Right lobe of liver (tissue), 6 donors: ENCODE data around the gene ZDHHC14. TPM values are rescaled to one million over a fixed set of nuclear protein-coding genes. Genes with fewer than 3 reads are reported as not detected.

Source experiments
- ATAC-seq, 4 donors: fragments of 200-7000 bp; cut with Tn5 transposase; one replicate each; pipeline ENCODE4 v1.9.1; 2020; ENCODE audit warnings: mild to moderate bottlenecking in 4 of 4, moderate library complexity in 4 of 4
- DNase-seq, 3 donors: peaks; one replicate each; pipeline ENCODE4 v3.0.0-alpha.2; 2020
- H3K27ac ChIP-seq, 3 donors: fragments of 200-600 bp; one replicate each; pipeline ENCODE4 v1.8.0; 2022
- H3K27me3 ChIP-seq, 2 donors: fragments of 200-600 bp; one replicate each; pipeline ENCODE4 v1.8.0; 2022
- H3K36me3 ChIP-seq, 4 donors: fragments of 200-600 bp; sonication (generic) in 1 of 4; one replicate each; pipeline versions ENCODE4 v1.5.1 to v1.8.0; 2017 to 2022; ENCODE audit warnings: control low read depth in 1 of 4
- H3K4me1 ChIP-seq, 4 donors: fragments of 200-600 bp; sonication (generic) in 1 of 4; one replicate each; pipeline versions ENCODE4 v1.5.1 to v1.8.0; 2017 to 2022; ENCODE audit warnings: control low read depth in 1 of 4
- H3K4me3 ChIP-seq, 3 donors: fragments of 200-600 bp; one replicate each; pipeline ENCODE4 v1.8.0; 2022
- H3K9me3 ChIP-seq, 4 donors: fragments of 200-600 bp; sonication (generic) in 1 of 4; one replicate each; pipeline versions ENCODE4 v1.5.1 to v1.8.0; 2017 to 2022; ENCODE audit warnings: control low read depth in 1 of 4
- CTCF ChIP-seq, 4 donors: fragments of 200-600 bp in 3 of 4; fragments of 450-650 bp in 1 of 4; IDR thresholded peaks; one replicate each; pipeline versions ENCODE4 v1.5.1 to v1.8.0; 2016 to 2022; ENCODE audit warnings: antibody characterized with exemption in 4 of 4, mild to moderate bottlenecking in 2 of 4
- POLR2A ChIP-seq: fragments of 450-650 bp; IDR thresholded peaks from one replicate; pipeline ENCODE4 v1.6.1; 2017; ENCODE audit warnings: antibody characterized with exemption, mild to moderate bottlenecking
- WGBS: methylation state at CpG from one replicate; pipeline ENCODE4 v1.1.6; 2018; ENCODE audit warnings: low coverage, low lambda C conversion rate; ENCODE audit not compliant: insufficient coverage; ENCODE audit errors: missing lambda C conversion rate; 5-methylcytosine and 5-hydroxymethylcytosine counted together
- intact Hi-C, 2 donors: fragments of 100-400 bp; cut with DNase I; formaldehyde crosslinking; loops; one replicate each; pipeline versions ENCODE4 v1.11.2 to v1.14.1; 2022
- total RNA-seq, 6 experiments: library from RNA; depleted of rRNA in 2 of 6; stranded (reverse); fragments of >200 nt in 2 of 6; fragmentation: NEBNext Ultra II Directional in 3 of 6; extraction: Animal tissue kit (Norgen Biotek cat#: 25700) in 3 of 6; gene quantifications; one replicate each; pipeline versions ENCODE4 v1.1.0 to v1.2.4, GENCODE V29; 2016 to 2023
- donor health status: DM: no; HTN: yes; CAD: no.
- donor health status: DM: no; HTN: no; CAD: no.
- donor health status: DM: no; HTN: no; CAD: no.
- donor health status: DM: no; HTN: yes; CAD: no.
- donor health status: DM: no; HTN: yes; CAD: no.

ZDHHC14 gene
- total RNA-seq, 6 experiments from 2014 or later = 7.3 to 13.0 (median 10.3) TPM

GRCh38 chr6:157530126-157530525 lies 149.1 kb downstream of the ZDHHC14 start:
- intact Hi-C loops = no loop called here
- no peak for DNase-seq
- TF ChIP-seq CTCF (IDR thresholded peaks at IDR 0.05) (no peak), POLR2A (no peak)
- H3K36me3 ChIP-seq = no peaks in the 10 kb centered on the region
- peaks cover 0 to 67% (median 29%) of the 10 kb centered on the region in 4 donors for H3K4me1 ChIP-seq
- no peaks in the 10 kb centered on the region for H3K27me3 ChIP-seq
- ATAC-seq = no peak
- no peak overlapping the region for H3K4me3 ChIP-seq
- no peaks in the 10 kb centered on the region for H3K9me3 ChIP-seq
- H3K27ac ChIP-seq = peak overlapping the region; percentile 40 to 86 (median 83)
- 26% methylated on average over 4 of the region's 4 CpGs for WGBS

- ATAC-seq = no peak
- no peaks in the 10 kb centered on the region for H3K9me3 ChIP-seq
- intact Hi-C loops = no loop called here
- H3K4me1 ChIP-seq = peaks cover 0 to 70% (median 33%) of the 10 kb centered on the region in 4 donors
- H3K27ac ChIP-seq = peak overlapping the region; percentile 40 to 86 (median 83)
- no peak for TF ChIP-seq CTCF (IDR thresholded peaks at IDR 0.05)
- TF ChIP-seq POLR2A = peak; percentile 77
- no peaks in the 10 kb centered on the region for H3K36me3 ChIP-seq
- DNase-seq = no peak
- 41% methylated on average over 9 of the region's 10 CpGs for WGBS
- H3K4me3 ChIP-seq = peak overlapping the region in 1 of 3 donors; percentile 17
- H3K27me3 ChIP-seq = no peaks in the 10 kb centered on the region
These were observed 149.8 kb downstream of the ZDHHC14 start for GRCh38 chr6:157530724-157531168.

GRCh38 chr6:157531169-157531985 lies 150.4 kb downstream of the ZDHHC14 start:
- H3K27me3 ChIP-seq = no peaks in the 10 kb centered on the region
- 44% methylated on average over 8 of the region's 25 CpGs for WGBS
- H3K4me1 ChIP-seq = peaks cover 0 to 68% (median 30%) of the 10 kb centered on the region in 4 donors
- ATAC-seq (peak; percentile 82 to 94 (median 88)), DNase-seq (peak; percentile 89 to 94 (median 92))
- peak overlapping the region; percentile 68 to 86 (median 83) for H3K27ac ChIP-seq
- no peaks in the 10 kb centered on the region for H3K9me3 ChIP-seq
- H3K36me3 ChIP-seq = no peaks in the 10 kb centered on the region
- H3K4me3 ChIP-seq = peak overlapping the region in 1 of 3 donors; percentile 17
- intact Hi-C loops = no loop called here
- TF ChIP-seq POLR2A (peak; percentile 71), CTCF (IDR thresholded peaks at IDR 0.05) (no peak)

- peak overlapping the region; percentile 68 to 86 (median 83) for H3K27ac ChIP-seq
- WGBS = 15% methylated on average over 1 of the region's 3 CpGs
- DNase-seq = no peak
These were observed 151.0 kb downstream of the ZDHHC14 start for GRCh38 chr6:157531986-157532365.

More at GRCh38 chr6:157531986-157532365, 151.0 kb downstream of the ZDHHC14 start:
- Histone ChIP-seq H3K36me3 (no peaks in the 10 kb centered on the region), H3K9me3 (no peaks in the 10 kb centered on the region), H3K4me3 (no peak overlapping the region), H3K27me3 (no peaks in the 10 kb centered on the region), H3K4me1 (peaks cover 0 to 63% (median 30%) of the 10 kb centered on the region in 4 donors)
- no peak for TF ChIP-seq POLR2A
- TF ChIP-seq CTCF (IDR thresholded peaks at IDR 0.05) = no peak
- ATAC-seq = peak in 1 of 4 donors; percentile 5
- intact Hi-C loops = no loop called here
